WTC11 (cell line): ENCODE results near the gene CAMTA1. TPM values are rescaled to one million over a fixed set of nuclear protein-coding genes. Genes with fewer than 3 reads are reported as not detected.

Experiments
- ATAC-seq: fragments of 200-7000 bp; cut with Tn5 transposase; 2 replicates; pipeline ENCODE4 v1.10.0; 2021; ENCODE audit warnings: mild to moderate bottlenecking, moderate library complexity
- CTCF ChIA-PET: fragments of 300-600 bp; sonication (Branson Sonifier 250); formaldehyde crosslinking; loops from one replicate; lab custom pipeline; 2021; ENCODE audit warnings: antibody characterized with exemption; lab: Charles Lee
- POLR2A ChIA-PET: fragments of 350-600 bp; sonication (Branson Sonifier 250); formaldehyde crosslinking; loops from one replicate; lab custom pipeline; 2021; ENCODE audit warnings: antibody characterized with exemption; lab: Charles Lee
- DNase-seq: peaks from one replicate; pipeline ENCODE4 v3.0.0; 2021; ENCODE audit warnings: low spot score
- H3K27ac Mint-ChIP-seq: 2 replicates; pipeline ENCODE4 v1.8.0; 2021; ENCODE audit warnings: mixed read lengths
- H3K27me3 Mint-ChIP-seq: 2 replicates; pipeline ENCODE4 v1.8.0; 2021; ENCODE audit warnings: low read depth, mild to moderate bottlenecking, moderate library complexity, mixed read lengths
- H3K36me3 Mint-ChIP-seq: 2 replicates; pipeline ENCODE4 v1.8.0; 2021; ENCODE audit warnings: mixed read lengths
- H3K4me1 Mint-ChIP-seq: 2 replicates; pipeline ENCODE4 v1.8.0; 2022; ENCODE audit warnings: mixed read lengths
- H3K4me3 Mint-ChIP-seq: 2 replicates; pipeline ENCODE4 v1.8.0; 2021; ENCODE audit warnings: mild to moderate bottlenecking, moderate library complexity, mixed read lengths
- H3K9me3 Mint-ChIP-seq: 2 replicates; pipeline ENCODE4 v1.8.0; 2021; ENCODE audit warnings: mixed read lengths
- CREM ChIP-seq: sonication (generic); formaldehyde crosslinking; IDR thresholded peaks from 2 replicates; pipeline ENCODE4 v1.8.1; 2022; ENCODE audit warnings: mild to moderate bottlenecking, missing genetic modification reagents, moderate library complexity
- ELF4 ChIP-seq: sonication (generic); formaldehyde crosslinking; IDR thresholded peaks from 2 replicates; pipeline ENCODE4 v1.8.1; 2022; ENCODE audit warnings: low read depth, mild to moderate bottlenecking, moderate library complexity, missing genetic modification reagents
- ESRRA ChIP-seq: sonication (generic); formaldehyde crosslinking; IDR thresholded peaks from 2 replicates; pipeline ENCODE4 v1.8.1; 2022; ENCODE audit warnings: mild to moderate bottlenecking, missing genetic modification reagents, borderline replicate concordance
- FOXJ3 ChIP-seq: sonication (generic); formaldehyde crosslinking; IDR thresholded peaks from 2 replicates; pipeline ENCODE4 v1.9.0; 2021; ENCODE audit warnings: missing genetic modification reagents, mild to moderate bottlenecking, borderline replicate concordance
- FOXK1 ChIP-seq: sonication (generic); formaldehyde crosslinking; IDR thresholded peaks from 2 replicates; pipeline ENCODE4 v1.8.0; 2022; ENCODE audit warnings: mild to moderate bottlenecking, moderate library complexity, missing genetic modification reagents
- GABPB1 ChIP-seq: sonication (generic); formaldehyde crosslinking; IDR thresholded peaks from 2 replicates; pipeline ENCODE4 v1.8.1; 2023; ENCODE audit warnings: mild to moderate bottlenecking, missing genetic modification reagents
- HMGA2 ChIP-seq: fragments of 250-450 bp; sonication (Bioruptor Pico); IDR thresholded peaks from 2 replicates; pipeline ENCODE4 v1.4.0; 2021; ENCODE audit warnings: mild to moderate bottlenecking, moderate library complexity
- JUN ChIP-seq: sonication (generic); formaldehyde crosslinking; IDR thresholded peaks from 2 replicates; pipeline ENCODE4 v1.8.0; 2023; ENCODE audit warnings: mild to moderate bottlenecking, missing genetic modification reagents
- MXD4 ChIP-seq: fragments of 250-450 bp; sonication (Bioruptor Pico); IDR thresholded peaks from 2 replicates; pipeline ENCODE4 v1.8.0; 2021; ENCODE audit warnings: mild to moderate bottlenecking, moderate library complexity, borderline replicate concordance
- NFE2L1 ChIP-seq: sonication (generic); formaldehyde crosslinking; IDR thresholded peaks from 2 replicates; pipeline ENCODE4 v1.8.1; 2023; ENCODE audit warnings: missing genetic modification reagents
- NR1H2 ChIP-seq: sonication (generic); formaldehyde crosslinking; IDR thresholded peaks from 2 replicates; pipeline ENCODE4 v1.9.0; 2021; ENCODE audit warnings: mild to moderate bottlenecking, moderate library complexity, missing genetic modification reagents
- PRRX2 ChIP-seq: fragments of 250-450 bp; sonication (Bioruptor Pico); IDR thresholded peaks from 2 replicates; pipeline ENCODE4 v1.8.0; 2021; ENCODE audit warnings: mild to moderate bottlenecking
- SOX15 ChIP-seq: fragments of 250-450 bp; sonication (Bioruptor Pico); IDR thresholded peaks from 2 replicates; pipeline ENCODE4 v1.9.0; 2021; ENCODE audit warnings: mild to moderate bottlenecking
- TCF7 ChIP-seq: sonication (generic); formaldehyde crosslinking; IDR thresholded peaks from 2 replicates; pipeline ENCODE4 v1.8.0; 2022; ENCODE audit warnings: mild to moderate bottlenecking, low read depth, missing genetic modification reagents, moderate library complexity
- TEAD4 ChIP-seq: sonication (generic); formaldehyde crosslinking; IDR thresholded peaks from 2 replicates; pipeline ENCODE4 v1.8.0; 2022; ENCODE audit warnings: mild to moderate bottlenecking, missing genetic modification reagents
- ZBTB21 ChIP-seq: sonication (generic); formaldehyde crosslinking; IDR thresholded peaks from 2 replicates; pipeline ENCODE4 v1.8.1; 2023; ENCODE audit warnings: mild to moderate bottlenecking, missing genetic modification reagents, borderline replicate concordance
- ZNF121 ChIP-seq: sonication (generic); formaldehyde crosslinking; IDR thresholded peaks from 2 replicates; pipeline ENCODE4 v1.8.0; 2023; ENCODE audit warnings: missing genetic modification reagents
- ZNF263 ChIP-seq: sonication (generic); formaldehyde crosslinking; IDR thresholded peaks from 2 replicates; pipeline ENCODE4 v1.8.1; 2022; ENCODE audit warnings: low read depth, mild to moderate bottlenecking, moderate library complexity, missing genetic modification reagents
- ZNF423 ChIP-seq: fragments of 250-450 bp; sonication (Bioruptor Pico); IDR thresholded peaks from 2 replicates; pipeline ENCODE4 v2.1.2; 2022; ENCODE audit warnings: mild to moderate bottlenecking, moderate library complexity
- total RNA-seq: library from RNA; stranded (reverse); gene quantifications from 3 replicates; pipeline ENCODE4 v1.2.3, GENCODE V29; 2021
- TF ChIP-seq, protein P1 (sequence below): sonication (generic); formaldehyde crosslinking; IDR thresholded peaks from 2 replicates; pipeline ENCODE4 v1.8.1; 2023; ENCODE audit warnings: mild to moderate bottlenecking, missing genetic modification reagents, borderline replicate concordance
- TF ChIP-seq, protein P2 (sequence below): fragments of 250-450 bp; sonication (Bioruptor Pico); conservative IDR thresholded peaks from 2 replicates; pipeline ENCODE4 v1.9.0; 2021; ENCODE audit warnings: mild to moderate bottlenecking
- TF ChIP-seq, protein P3 (sequence below): sonication (generic); formaldehyde crosslinking; IDR thresholded peaks from 2 replicates; pipeline ENCODE4 v1.8.0; 2022; ENCODE audit warnings: mild to moderate bottlenecking, missing genetic modification reagents
- TF ChIP-seq, protein P4 (sequence below): sonication (generic); formaldehyde crosslinking; IDR thresholded peaks from 2 replicates; pipeline ENCODE4 v1.8.0; 2022; ENCODE audit warnings: mild to moderate bottlenecking, missing genetic modification reagents
- TF ChIP-seq, protein P5 (sequence below): fragments of 250-450 bp; sonication (Bioruptor Pico); IDR thresholded peaks from 2 replicates; pipeline ENCODE4 v1.9.0; 2021; ENCODE audit warnings: mild to moderate bottlenecking

The CAMTA1 gene
- total RNA-seq, 1 experiment from 2014 or later, result 86.4 TPM

DNA sequence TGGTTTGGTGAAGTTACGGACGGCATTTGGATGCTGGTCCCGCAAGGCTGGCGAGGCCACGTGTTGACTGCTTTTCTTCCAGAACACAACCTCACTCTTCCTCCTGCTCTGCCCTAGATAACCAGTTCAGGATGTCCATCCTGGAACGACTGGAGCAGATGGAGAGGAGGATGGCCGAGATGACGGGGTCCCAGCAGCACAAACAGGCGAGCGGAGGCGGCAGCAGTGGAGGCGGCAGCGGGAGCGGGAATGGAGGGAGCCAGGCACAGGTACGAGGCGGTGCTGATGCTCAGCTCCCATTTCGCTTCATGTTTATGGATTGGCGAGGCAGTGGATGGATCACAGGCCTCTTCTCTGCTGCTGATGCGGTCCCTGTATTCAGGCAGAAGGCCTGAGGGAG, 947.1 kb downstream of the CAMTA1 start (continued):
- no peak for TF ChIP-seq MXD4 (CRISPR knock-in tag)

DNA sequence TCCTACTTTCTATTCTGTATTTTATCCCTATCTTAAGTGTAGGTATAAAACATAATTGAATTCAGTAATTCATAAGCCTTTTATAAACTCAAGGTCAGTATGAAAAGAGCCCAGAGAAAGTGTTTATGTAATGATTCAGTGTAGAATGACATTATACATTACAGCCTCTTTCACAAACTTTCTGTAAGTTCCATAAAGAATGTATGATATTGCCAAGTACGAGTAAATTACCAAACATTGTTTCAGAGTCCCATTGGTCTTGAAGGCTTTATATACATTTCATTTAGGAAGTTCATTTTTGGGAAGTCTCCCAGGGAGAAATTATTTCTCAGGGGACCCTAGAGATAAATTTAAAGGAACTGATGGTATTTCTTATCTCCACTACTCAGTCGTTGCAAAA, 948.0 kb downstream of the CAMTA1 start:
- Mint-ChIP-seq H3K36me3 (peaks cover 19% of the 10 kb centered on the region), H3K27ac (no peak overlapping the region), H3K27me3 (no peaks in the 10 kb centered on the region; the same call in 1 of the 2 replicates)

DNA sequence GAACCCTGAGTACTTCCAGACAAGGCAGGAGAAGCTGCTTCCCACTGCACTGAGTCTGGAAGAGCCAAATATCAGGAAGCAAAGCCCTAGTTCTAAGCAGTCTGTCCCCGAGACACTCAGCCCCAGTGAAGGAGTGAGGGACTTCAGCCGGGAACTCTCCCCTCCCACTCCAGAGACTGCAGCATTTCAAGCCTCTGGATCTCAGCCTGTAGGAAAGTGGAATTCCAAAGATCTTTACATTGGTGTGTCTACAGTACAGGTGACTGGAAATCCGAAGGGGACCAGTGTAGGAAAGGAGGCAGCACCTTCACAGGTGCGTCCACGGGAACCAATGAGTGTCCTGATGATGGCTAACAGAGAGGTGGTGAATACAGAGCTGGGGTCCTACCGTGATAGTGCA, 952.8 kb downstream of the CAMTA1 start:
- TF ChIP-seq HMGA2 (CRISPR knock-in tag) (no peak), ZNF121 (no peak), SOX15 (CRISPR knock-in tag) (no peak), ESRRA (no peak), NFE2L1 (CRISPR knock-in tag) (no peak), FOXJ3 (CRISPR knock-in tag) (no peak), GABPB1 (CRISPR knock-in tag) (no peak), MXD4 (CRISPR knock-in tag) (no peak), ELF4 (no peak), CREM (CRISPR knock-in tag) (no peak)
- TF ChIP-seq, protein P1, sequence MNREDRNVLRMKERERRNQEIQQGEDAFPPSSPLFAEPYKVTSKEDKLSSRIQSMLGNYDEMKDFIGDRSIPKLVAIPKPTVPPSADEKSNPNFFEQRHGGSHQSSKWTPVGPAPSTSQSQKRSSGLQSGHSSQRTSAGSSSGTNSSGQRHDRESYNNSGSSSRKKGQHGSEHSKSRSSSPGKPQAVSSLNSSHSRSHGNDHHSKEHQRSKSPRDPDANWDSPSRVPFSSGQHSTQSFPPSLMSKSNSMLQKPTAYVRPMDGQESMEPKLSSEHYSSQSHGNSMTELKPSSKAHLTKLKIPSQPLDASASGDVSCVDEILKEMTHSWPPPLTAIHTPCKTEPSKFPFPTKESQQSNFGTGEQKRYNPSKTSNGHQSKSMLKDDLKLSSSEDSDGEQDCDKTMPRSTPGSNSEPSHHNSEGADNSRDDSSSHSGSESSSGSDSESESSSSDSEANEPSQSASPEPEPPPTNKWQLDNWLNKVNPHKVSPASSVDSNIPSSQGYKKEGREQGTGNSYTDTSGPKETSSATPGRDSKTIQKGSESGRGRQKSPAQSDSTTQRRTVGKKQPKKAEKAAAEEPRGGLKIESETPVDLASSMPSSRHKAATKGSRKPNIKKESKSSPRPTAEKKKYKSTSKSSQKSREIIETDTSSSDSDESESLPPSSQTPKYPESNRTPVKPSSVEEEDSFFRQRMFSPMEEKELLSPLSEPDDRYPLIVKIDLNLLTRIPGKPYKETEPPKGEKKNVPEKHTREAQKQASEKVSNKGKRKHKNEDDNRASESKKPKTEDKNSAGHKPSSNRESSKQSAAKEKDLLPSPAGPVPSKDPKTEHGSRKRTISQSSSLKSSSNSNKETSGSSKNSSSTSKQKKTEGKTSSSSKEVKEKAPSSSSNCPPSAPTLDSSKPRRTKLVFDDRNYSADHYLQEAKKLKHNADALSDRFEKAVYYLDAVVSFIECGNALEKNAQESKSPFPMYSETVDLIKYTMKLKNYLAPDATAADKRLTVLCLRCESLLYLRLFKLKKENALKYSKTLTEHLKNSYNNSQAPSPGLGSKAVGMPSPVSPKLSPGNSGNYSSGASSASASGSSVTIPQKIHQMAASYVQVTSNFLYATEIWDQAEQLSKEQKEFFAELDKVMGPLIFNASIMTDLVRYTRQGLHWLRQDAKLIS (CRISPR knock-in tag), result no peak
- Mint-ChIP-seq H3K4me3 (no peak overlapping the region), H3K27ac (no peak overlapping the region), H3K27me3 (no peaks in the 10 kb centered on the region), H3K9me3 (peaks cover 9% of the 10 kb centered on the region), H3K4me1 (no peaks in the 10 kb centered on the region), H3K36me3 (peaks cover 36% of the 10 kb centered on the region)
- DNase-seq (no peak), ATAC-seq (no peak)
- ChIA-PET POLR2A (no interaction called here), CTCF (interaction anchor here (1.5 kb wide), 1 partner anchor 69 kb away, joined by 3 read pairs; no protein-coding TSS in a partner anchor)

More for the DNA sequence above, 948.0 kb downstream of the CAMTA1 start:
- no peak for ATAC-seq
- Mint-ChIP-seq H3K9me3 (no peaks in the 10 kb centered on the region), H3K4me1 (peaks cover 3% of the 10 kb centered on the region), H3K4me3 (no peak overlapping the region)
- DNase-seq, result no peak
- no peak for TF ChIP-seq ZNF263 (CRISPR knock-in tag)
- TF ChIP-seq JUN (CRISPR knock-in tag), result no peak
- no peak for TF ChIP-seq ESRRA
- TF ChIP-seq, protein P2, sequence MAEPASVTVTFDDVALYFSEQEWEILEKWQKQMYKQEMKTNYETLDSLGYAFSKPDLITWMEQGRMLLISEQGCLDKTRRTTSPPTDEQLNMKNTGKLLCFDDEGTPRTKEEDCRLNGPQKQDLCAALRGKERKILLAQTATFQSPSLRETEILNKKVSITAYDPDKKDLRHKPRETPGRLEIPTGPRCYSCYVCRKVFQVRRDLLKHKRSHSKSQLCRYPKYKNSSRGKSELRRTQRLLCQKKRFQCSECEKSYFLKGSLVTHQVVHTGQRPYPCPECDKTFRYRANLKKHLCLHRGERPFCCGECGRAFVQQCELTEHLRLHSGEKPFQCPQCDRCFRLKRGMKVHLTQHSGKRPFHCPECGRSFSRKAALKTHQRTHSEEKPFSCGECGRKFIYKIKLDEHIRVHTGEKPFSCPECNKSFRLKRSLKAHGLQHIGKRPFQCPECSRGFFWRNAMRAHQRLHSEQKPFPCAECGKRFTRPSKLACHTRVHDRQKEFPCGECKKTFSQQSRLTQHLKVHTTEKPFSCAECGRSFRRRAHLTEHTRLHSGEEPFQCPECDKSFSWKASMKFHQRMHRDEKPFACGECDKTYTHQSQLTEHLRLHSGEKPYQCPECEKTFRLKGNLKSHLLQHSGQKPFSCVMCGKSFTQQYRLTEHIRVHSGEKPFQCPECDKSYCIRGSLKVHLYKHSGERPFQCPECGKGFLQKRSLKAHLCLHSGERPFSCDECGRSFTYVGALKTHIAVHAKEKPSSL (CRISPR knock-in tag), result no peak
- TF ChIP-seq, protein P3, sequence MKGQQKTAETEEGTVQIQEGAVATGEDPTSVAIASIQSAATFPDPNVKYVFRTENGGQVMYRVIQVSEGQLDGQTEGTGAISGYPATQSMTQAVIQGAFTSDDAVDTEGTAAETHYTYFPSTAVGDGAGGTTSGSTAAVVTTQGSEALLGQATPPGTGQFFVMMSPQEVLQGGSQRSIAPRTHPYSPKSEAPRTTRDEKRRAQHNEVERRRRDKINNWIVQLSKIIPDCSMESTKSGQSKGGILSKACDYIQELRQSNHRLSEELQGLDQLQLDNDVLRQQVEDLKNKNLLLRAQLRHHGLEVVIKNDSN, result no peak
- TF ChIP-seq TCF7 (CRISPR knock-in tag), result no peak
- no peak for TF ChIP-seq CREM (CRISPR knock-in tag)
- no peak for TF ChIP-seq SOX15 (CRISPR knock-in tag)
- no peak for TF ChIP-seq PRRX2 (CRISPR knock-in tag)
- TF ChIP-seq ZNF423 (CRISPR knock-in tag), result no peak
- TF ChIP-seq, protein P4, sequence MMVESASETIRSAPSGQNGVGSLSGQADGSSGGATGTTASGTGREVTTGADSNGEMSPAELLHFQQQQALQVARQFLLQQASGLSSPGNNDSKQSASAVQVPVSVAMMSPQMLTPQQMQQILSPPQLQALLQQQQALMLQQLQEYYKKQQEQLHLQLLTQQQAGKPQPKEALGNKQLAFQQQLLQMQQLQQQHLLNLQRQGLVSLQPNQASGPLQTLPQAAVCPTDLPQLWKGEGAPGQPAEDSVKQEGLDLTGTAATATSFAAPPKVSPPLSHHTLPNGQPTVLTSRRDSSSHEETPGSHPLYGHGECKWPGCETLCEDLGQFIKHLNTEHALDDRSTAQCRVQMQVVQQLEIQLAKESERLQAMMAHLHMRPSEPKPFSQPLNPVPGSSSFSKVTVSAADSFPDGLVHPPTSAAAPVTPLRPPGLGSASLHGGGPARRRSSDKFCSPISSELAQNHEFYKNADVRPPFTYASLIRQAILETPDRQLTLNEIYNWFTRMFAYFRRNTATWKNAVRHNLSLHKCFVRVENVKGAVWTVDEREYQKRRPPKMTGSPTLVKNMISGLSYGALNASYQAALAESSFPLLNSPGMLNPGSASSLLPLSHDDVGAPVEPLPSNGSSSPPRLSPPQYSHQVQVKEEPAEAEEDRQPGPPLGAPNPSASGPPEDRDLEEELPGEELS (CRISPR knock-in tag), result no peak
- TF ChIP-seq HMGA2 (CRISPR knock-in tag), result no peak
- TF ChIP-seq FOXK1 (CRISPR knock-in tag), result no peak
- TF ChIP-seq, protein P5, sequence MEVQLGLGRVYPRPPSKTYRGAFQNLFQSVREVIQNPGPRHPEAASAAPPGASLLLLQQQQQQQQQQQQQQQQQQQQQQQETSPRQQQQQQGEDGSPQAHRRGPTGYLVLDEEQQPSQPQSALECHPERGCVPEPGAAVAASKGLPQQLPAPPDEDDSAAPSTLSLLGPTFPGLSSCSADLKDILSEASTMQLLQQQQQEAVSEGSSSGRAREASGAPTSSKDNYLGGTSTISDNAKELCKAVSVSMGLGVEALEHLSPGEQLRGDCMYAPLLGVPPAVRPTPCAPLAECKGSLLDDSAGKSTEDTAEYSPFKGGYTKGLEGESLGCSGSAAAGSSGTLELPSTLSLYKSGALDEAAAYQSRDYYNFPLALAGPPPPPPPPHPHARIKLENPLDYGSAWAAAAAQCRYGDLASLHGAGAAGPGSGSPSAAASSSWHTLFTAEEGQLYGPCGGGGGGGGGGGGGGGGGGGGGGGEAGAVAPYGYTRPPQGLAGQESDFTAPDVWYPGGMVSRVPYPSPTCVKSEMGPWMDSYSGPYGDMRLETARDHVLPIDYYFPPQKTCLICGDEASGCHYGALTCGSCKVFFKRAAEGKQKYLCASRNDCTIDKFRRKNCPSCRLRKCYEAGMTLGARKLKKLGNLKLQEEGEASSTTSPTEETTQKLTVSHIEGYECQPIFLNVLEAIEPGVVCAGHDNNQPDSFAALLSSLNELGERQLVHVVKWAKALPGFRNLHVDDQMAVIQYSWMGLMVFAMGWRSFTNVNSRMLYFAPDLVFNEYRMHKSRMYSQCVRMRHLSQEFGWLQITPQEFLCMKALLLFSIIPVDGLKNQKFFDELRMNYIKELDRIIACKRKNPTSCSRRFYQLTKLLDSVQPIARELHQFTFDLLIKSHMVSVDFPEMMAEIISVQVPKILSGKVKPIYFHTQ (CRISPR knock-in tag), result no peak
- TF ChIP-seq TEAD4 (CRISPR knock-in tag), result no peak
- TF ChIP-seq NR1H2, result no peak
- TF ChIP-seq ZBTB21, result no peak
- CTCF ChIA-PET, result no interaction called here
- POLR2A ChIA-PET, result no interaction called here
